Effector memory CD4-positive, alpha-beta T cell (primary cell): ENCODE measurements around the gene FCHO2.

ENCODE experiments used
- DNase-seq, 3 donors: peaks; one replicate each; pipeline ENCODE4 v3.0.0-alpha.2; 2020
- H3K27ac ChIP-seq: 2 replicates; pipeline ENCODE4 v1.7.0; 2013; ENCODE audit warnings: mild to moderate bottlenecking, low read length, moderate library complexity; ENCODE audit not compliant: insufficient read depth, poor library complexity, severe bottlenecking
- H3K27me3 ChIP-seq: replicated peaks from 2 replicates; pipeline ENCODE4 v1.7.0; 2013; ENCODE audit warnings: mild to moderate bottlenecking, low read length; ENCODE audit not compliant: insufficient read depth, control insufficient read depth, poor library complexity, severe bottlenecking
- H3K36me3 ChIP-seq: 2 replicates; pipeline ENCODE4 v1.7.0; 2013; ENCODE audit warnings: mild to moderate bottlenecking, low read length, moderate library complexity; ENCODE audit not compliant: control insufficient read depth, insufficient read depth
- H3K4me1 ChIP-seq: 2 replicates; pipeline ENCODE4 v1.7.0; 2013; ENCODE audit warnings: low read length, mild to moderate bottlenecking; ENCODE audit not compliant: control insufficient read depth, insufficient read depth, poor library complexity, severe bottlenecking
- H3K4me3 ChIP-seq: 2 replicates; pipeline ENCODE4 v1.7.0; 2013; ENCODE audit warnings: low read length, low read depth, mild to moderate bottlenecking; ENCODE audit not compliant: insufficient read depth, poor library complexity, severe bottlenecking
- H3K9me3 ChIP-seq: 2 replicates; pipeline ENCODE4 v1.7.0; 2013; ENCODE audit warnings: mild to moderate bottlenecking, low read length, moderate library complexity; ENCODE audit not compliant: control insufficient read depth

Gene FCHO2

GRCh38 chr5:73097740-73098139 is 141.9 kb downstream of the FCHO2 start:
- no peak overlapping the region for H3K4me3 ChIP-seq

GRCh38 chr5:73100109-73100508 is 144.3 kb downstream of the FCHO2 start:
- Histone ChIP-seq H3K9me3 (no peaks in the 10 kb centered on the region), H3K27ac (no peak overlapping the region), H3K36me3 (no peaks in the 10 kb centered on the region), H3K4me1 (no peaks in the 10 kb centered on the region), H3K4me3 (no peak overlapping the region), H3K27me3 (peaks cover 3% of the 10 kb centered on the region)
- no peak for DNase-seq

More at GRCh38 chr5:73097740-73098139, 141.9 kb downstream of the FCHO2 start:
- Histone ChIP-seq H3K4me1 (no peaks in the 10 kb centered on the region), H3K27me3 (no peaks in the 10 kb centered on the region), H3K9me3 (no peaks in the 10 kb centered on the region), H3K27ac (no peak overlapping the region), H3K36me3 (no peaks in the 10 kb centered on the region)
- no peak for DNase-seq

GRCh38 chr5:73103870-73104299 is 148.0 kb downstream of the FCHO2 start:
- no peaks in the 10 kb centered on the region for H3K9me3 ChIP-seq
- H3K4me1 ChIP-seq, result no peaks in the 10 kb centered on the region
- H3K27me3 ChIP-seq, result peaks cover 3% of the 10 kb centered on the region
- H3K36me3 ChIP-seq, result no peaks in the 10 kb centered on the region
- no peak overlapping the region for H3K27ac ChIP-seq
- DNase-seq, result no peak
- no peak overlapping the region for H3K4me3 ChIP-seq

- Histone ChIP-seq H3K9me3 (no peaks in the 10 kb centered on the region), H3K27me3 (peaks cover 3% of the 10 kb centered on the region), H3K4me3 (no peak overlapping the region), H3K36me3 (no peaks in the 10 kb centered on the region), H3K4me1 (no peaks in the 10 kb centered on the region), H3K27ac (no peak overlapping the region)
- no peak for DNase-seq
Observed at GRCh38 chr5:73104326-73104725, 148.5 kb downstream of the FCHO2 start.

- H3K4me3 ChIP-seq, result no peak overlapping the region
- DNase-seq, result no peak
- no peaks in the 10 kb centered on the region for H3K9me3 ChIP-seq
- H3K27ac ChIP-seq, result no peak overlapping the region
- H3K36me3 ChIP-seq, result no peaks in the 10 kb centered on the region
- H3K4me1 ChIP-seq, result no peaks in the 10 kb centered on the region
- H3K27me3 ChIP-seq, result peaks cover 3% of the 10 kb centered on the region
Observed at GRCh38 chr5:73106335-73106734, 150.5 kb downstream of the FCHO2 start.

GRCh38 chr5:73110190-73110589 is 154.3 kb downstream of the FCHO2 start:
- DNase-seq, result no peak
- Histone ChIP-seq H3K36me3 (no peaks in the 10 kb centered on the region), H3K27me3 (no peaks in the 10 kb centered on the region), H3K9me3 (no peaks in the 10 kb centered on the region), H3K4me1 (no peaks in the 10 kb centered on the region), H3K4me3 (no peak overlapping the region), H3K27ac (no peak overlapping the region)

- no peaks in the 10 kb centered on the region for H3K36me3 ChIP-seq
Observed at GRCh38 chr5:73111536-73111935, 155.7 kb downstream of the FCHO2 start.

GRCh38 chr5:73112359-73112758 is 156.5 kb downstream of the FCHO2 start:
- DNase-seq, result no peak

More at GRCh38 chr5:73111536-73111935, 155.7 kb downstream of the FCHO2 start:
- H3K9me3 ChIP-seq, result no peaks in the 10 kb centered on the region
- no peak overlapping the region for H3K27ac ChIP-seq
- H3K4me3 ChIP-seq, result no peak overlapping the region
- H3K4me1 ChIP-seq, result no peaks in the 10 kb centered on the region
- no peaks in the 10 kb centered on the region for H3K27me3 ChIP-seq
- DNase-seq, result no peak

GRCh38 chr5:73114044-73114688 is 158.3 kb downstream of the FCHO2 start:
- DNase-seq, result no peak
- no peak overlapping the region for H3K27ac ChIP-seq
- H3K4me1 ChIP-seq, result no peaks in the 10 kb centered on the region
- no peaks in the 10 kb centered on the region for H3K36me3 ChIP-seq
- no peaks in the 10 kb centered on the region for H3K9me3 ChIP-seq
- no peak overlapping the region for H3K4me3 ChIP-seq
- no peaks in the 10 kb centered on the region for H3K27me3 ChIP-seq

More at GRCh38 chr5:73112359-73112758, 156.5 kb downstream of the FCHO2 start:
- no peak overlapping the region for H3K27ac ChIP-seq
- no peaks in the 10 kb centered on the region for H3K9me3 ChIP-seq
- H3K4me3 ChIP-seq, result no peak overlapping the region
- no peaks in the 10 kb centered on the region for H3K36me3 ChIP-seq
- no peaks in the 10 kb centered on the region for H3K27me3 ChIP-seq
- no peaks in the 10 kb centered on the region for H3K4me1 ChIP-seq

GRCh38 chr5:73115399-73116051 is 159.7 kb downstream of the FCHO2 start:
- no peaks in the 10 kb centered on the region for H3K36me3 ChIP-seq
- H3K4me1 ChIP-seq, result no peaks in the 10 kb centered on the region
- no peak overlapping the region for H3K27ac ChIP-seq
- no peaks in the 10 kb centered on the region for H3K27me3 ChIP-seq
- no peak for DNase-seq
- no peaks in the 10 kb centered on the region for H3K9me3 ChIP-seq
- no peak overlapping the region for H3K4me3 ChIP-seq
